Measurements from ENCODE around the gene DIAPH2. TPM values are rescaled to one million over a fixed set of nuclear protein-coding genes. Genes with fewer than 3 reads are reported as not detected.

Gene DIAPH2
- polyA plus RNA-seq, 1 experiment = 3.1 TPM

DNA sequence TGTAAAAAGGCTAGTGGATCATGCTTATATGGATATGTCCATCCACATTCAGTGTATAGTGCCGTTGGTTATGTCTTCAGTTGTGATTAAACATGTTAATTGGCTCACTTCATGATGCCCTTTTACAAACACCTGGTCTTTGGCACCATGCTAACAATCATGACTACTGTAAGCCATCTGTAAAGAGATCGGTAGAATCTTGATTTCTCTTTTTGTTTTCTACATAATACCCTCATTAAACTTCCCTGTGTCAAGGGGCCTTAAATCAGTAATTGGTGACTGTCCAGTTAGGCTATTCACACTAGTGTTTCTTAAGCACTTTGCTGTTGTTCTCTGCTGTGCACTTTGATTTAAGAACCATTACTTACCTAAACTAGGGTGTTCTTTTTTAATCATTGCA lies 674.3 kb downstream of the DIAPH2 start:
- TF ChIP-seq, protein P1, sequence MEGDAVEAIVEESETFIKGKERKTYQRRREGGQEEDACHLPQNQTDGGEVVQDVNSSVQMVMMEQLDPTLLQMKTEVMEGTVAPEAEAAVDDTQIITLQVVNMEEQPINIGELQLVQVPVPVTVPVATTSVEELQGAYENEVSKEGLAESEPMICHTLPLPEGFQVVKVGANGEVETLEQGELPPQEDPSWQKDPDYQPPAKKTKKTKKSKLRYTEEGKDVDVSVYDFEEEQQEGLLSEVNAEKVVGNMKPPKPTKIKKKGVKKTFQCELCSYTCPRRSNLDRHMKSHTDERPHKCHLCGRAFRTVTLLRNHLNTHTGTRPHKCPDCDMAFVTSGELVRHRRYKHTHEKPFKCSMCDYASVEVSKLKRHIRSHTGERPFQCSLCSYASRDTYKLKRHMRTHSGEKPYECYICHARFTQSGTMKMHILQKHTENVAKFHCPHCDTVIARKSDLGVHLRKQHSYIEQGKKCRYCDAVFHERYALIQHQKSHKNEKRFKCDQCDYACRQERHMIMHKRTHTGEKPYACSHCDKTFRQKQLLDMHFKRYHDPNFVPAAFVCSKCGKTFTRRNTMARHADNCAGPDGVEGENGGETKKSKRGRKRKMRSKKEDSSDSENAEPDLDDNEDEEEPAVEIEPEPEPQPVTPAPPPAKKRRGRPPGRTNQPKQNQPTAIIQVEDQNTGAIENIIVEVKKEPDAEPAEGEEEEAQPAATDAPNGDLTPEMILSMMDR (IDR thresholded peaks at IDR 0.05; ENCODE audit: insufficient read depth, low read depth, low read length) = no peak
- POLR2A ChIA-PET = no interaction called here

DNA sequence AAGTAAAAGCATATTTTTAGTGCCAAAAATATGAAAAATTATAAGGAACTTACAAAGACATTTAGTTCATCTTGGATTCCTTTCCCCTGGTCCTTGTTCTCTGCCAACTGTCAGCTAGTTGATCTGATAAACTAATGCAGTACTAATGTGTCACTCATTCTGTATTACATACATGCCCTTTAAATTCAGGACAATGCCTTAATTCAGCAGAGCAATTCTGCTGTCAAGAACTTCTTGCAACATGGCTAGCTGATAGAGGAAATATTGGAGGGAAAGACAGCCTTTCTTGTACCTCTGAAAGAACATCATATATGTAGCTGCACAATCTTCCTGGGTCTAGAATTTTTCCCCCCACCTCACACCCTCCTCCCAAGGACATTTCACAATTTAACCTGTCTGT lies 679.2 kb downstream of the DIAPH2 start:
- H3K36me3 ChIP-seq (ENCODE audit: control insufficient read depth, insufficient read depth, low read length) = no peaks in the 10 kb centered on the region
- H3K4me3 ChIP-seq (ENCODE audit: low read depth, low read length) = no peak overlapping the region
- DNase-seq (ENCODE audit: low read depth) = no peak
- POLR2A ChIA-PET = no interaction called here
- CTCF ChIA-PET = no interaction called here
- TF ChIP-seq, protein P1 (IDR thresholded peaks at IDR 0.05; ENCODE audit: insufficient read depth, low read depth, low read length) = no peak
- H3K27me3 ChIP-seq (ENCODE audit: control insufficient read depth, insufficient read depth, low read length) = no peaks in the 10 kb centered on the region

More for the DNA sequence above, 674.3 kb downstream of the DIAPH2 start:
- CTCF ChIA-PET = no interaction called here
- DNase-seq (ENCODE audit: low read depth) = no peak
- H3K4me3 ChIP-seq (ENCODE audit: low read depth, low read length) = no peak overlapping the region
- no peaks in the 10 kb centered on the region for H3K36me3 ChIP-seq (ENCODE audit: control insufficient read depth, insufficient read depth, low read length)
- no peaks in the 10 kb centered on the region for H3K27me3 ChIP-seq (ENCODE audit: control insufficient read depth, insufficient read depth, low read length)

DNA sequence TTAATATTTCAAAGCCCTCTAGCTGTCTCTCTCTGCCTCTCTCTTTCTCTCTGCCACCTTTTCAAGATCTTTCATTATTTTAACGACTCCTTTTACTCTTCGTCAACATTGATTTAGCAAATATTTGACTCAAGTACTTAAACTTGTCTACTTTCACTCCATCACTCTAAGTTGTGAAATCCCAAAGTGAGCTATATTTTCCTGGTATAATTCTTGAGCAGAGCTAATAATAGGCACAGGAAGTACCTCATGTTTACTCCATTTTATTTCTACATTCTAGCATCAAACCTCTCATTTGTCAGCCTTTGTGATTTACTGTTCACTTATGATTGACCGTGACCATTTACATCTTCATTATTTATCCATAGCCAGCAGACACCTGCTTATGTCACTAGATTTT lies 681.6 kb downstream of the DIAPH2 start:
- DNase-seq (ENCODE audit: low read depth) = no peak
- TF ChIP-seq, protein P1 (IDR thresholded peaks at IDR 0.05; ENCODE audit: insufficient read depth, low read depth, low read length) = no peak
- CTCF ChIA-PET = no interaction called here
- Histone ChIP-seq H3K36me3 (ENCODE audit: control insufficient read depth, insufficient read depth, low read length) (no peaks in the 10 kb centered on the region), H3K27me3 (ENCODE audit: control insufficient read depth, insufficient read depth, low read length) (no peaks in the 10 kb centered on the region), H3K4me3 (ENCODE audit: low read depth, low read length) (no peak overlapping the region)
- POLR2A ChIA-PET = no interaction called here

DNA sequence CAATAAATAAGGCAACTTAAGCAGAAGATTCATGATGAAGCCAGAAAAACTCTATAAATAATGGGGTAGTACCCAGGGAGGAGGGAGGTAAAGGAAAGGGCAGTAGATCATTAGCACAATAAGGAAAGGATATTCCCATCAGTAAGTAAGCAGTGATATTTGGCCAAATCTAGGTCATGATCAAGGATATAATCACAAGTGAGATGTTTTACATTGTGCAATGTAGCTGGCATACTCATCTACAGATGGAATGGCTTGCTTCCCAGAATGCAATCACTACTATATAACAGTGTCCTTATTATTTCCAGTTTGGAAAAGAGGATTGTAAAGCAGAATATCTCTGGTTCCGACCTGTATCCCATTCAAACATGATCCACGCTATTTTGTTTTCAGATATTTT lies 682.5 kb downstream of the DIAPH2 start:
- DNase-seq (ENCODE audit: low read depth) = peak; percentile 1
- ChIA-PET CTCF (no interaction called here), POLR2A (no interaction called here)
- Histone ChIP-seq H3K27me3 (ENCODE audit: control insufficient read depth, insufficient read depth, low read length) (no peaks in the 10 kb centered on the region), H3K4me3 (ENCODE audit: low read depth, low read length) (no peak overlapping the region), H3K36me3 (ENCODE audit: control insufficient read depth, insufficient read depth, low read length) (no peaks in the 10 kb centered on the region)
- TF ChIP-seq, protein P1 (IDR thresholded peaks at IDR 0.05; ENCODE audit: insufficient read depth, low read depth, low read length) = no peak

- Histone ChIP-seq H3K4me3 (ENCODE audit: low read depth, low read length) (no peak overlapping the region), H3K36me3 (ENCODE audit: control insufficient read depth, insufficient read depth, low read length) (no peaks in the 10 kb centered on the region), H3K27me3 (ENCODE audit: control insufficient read depth, insufficient read depth, low read length) (no peaks in the 10 kb centered on the region)
- ChIA-PET CTCF (no interaction called here), POLR2A (no interaction called here)
- TF ChIP-seq, protein P1 (IDR thresholded peaks at IDR 0.05; ENCODE audit: insufficient read depth, low read depth, low read length) = no peak
- DNase-seq (ENCODE audit: low read depth) = no peak
Measured at GRCh38 chrX:97369947-97370346, 685.3 kb downstream of the DIAPH2 start.
